GM19372 (cell line): ENCODE results near the gene SORBS2.

ENCODE experiments used
- ATAC-seq: cut with Tn5 transposase; IDR thresholded peaks from one replicate; pipeline ENCODE4 v1.9.1; 2021; ENCODE audit warnings: mild to moderate bottlenecking, low read depth, moderate library complexity; ENCODE audit not compliant: unreplicated experiment

The SORBS2 gene

GRCh38 chr4:185683896-185684295 is 128.1 kb downstream of the SORBS2 start:
- no peak for ATAC-seq

GRCh38 chr4:185683222-185683621 is 128.8 kb downstream of the SORBS2 start:
- ATAC-seq, result no peak

DNA sequence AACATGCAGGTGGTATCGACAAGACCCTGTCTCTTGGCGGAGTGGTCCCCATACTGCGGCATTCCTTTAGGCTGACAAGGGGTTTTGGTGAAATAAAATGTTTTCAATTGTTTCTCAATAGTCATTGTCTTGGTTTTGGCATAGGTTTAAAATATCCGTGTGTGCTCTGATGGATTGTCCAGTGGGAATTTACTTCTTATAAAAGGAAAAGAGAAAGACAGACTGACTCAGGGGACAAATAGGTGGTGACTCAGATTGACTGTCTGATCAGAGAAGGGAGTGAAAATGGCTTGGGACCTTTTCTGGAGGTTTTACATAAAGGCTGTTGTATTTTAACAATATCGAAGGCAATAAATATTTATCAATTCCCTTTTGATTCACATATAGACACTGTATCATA is 129.8 kb downstream of the SORBS2 start:
- no peak for ATAC-seq

- no peak for ATAC-seq
Measured at GRCh38 chr4:185681604-185682003, 130.4 kb downstream of the SORBS2 start.

- no peak for ATAC-seq
Measured at GRCh38 chr4:185680617-185681016, 131.4 kb downstream of the SORBS2 start.

- ATAC-seq, result no peak
Measured at GRCh38 chr4:185679523-185679922, 132.5 kb downstream of the SORBS2 start.

- no peak for ATAC-seq
Measured at GRCh38 chr4:185677637-185678314, 134.2 kb downstream of the SORBS2 start.

DNA sequence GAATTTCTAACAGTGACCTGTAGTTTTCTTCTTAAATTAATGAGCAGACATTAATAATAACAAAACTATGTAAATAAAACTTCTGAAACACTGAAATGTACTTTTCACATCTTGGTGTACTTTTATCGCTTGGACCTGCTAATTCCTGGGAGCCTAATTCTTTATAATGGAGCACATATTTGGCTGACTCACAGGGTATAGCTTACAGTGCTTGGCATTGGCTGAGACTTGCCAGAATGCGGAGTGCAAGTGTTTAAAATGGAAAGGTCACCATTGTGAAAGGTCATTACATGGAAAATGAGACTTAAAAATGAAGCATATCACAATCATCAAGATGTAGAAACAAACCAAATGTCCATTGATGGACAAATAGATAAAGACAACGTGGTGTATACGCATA is 139.4 kb downstream of the SORBS2 start:
- ATAC-seq, result no peak

GRCh38 chr4:185672151-185672550 is 139.8 kb downstream of the SORBS2 start:
- ATAC-seq, result no peak

GRCh38 chr4:185671496-185671895 is 140.5 kb downstream of the SORBS2 start:
- no peak for ATAC-seq

GRCh38 chr4:185671066-185671465 is 140.9 kb downstream of the SORBS2 start:
- no peak for ATAC-seq

- ATAC-seq, result no peak
Measured at GRCh38 chr4:185669288-185669687, 142.7 kb downstream of the SORBS2 start.

- ATAC-seq, result no peak
Measured at GRCh38 chr4:185666156-185666555, 145.8 kb downstream of the SORBS2 start.

- no peak for ATAC-seq
Measured at GRCh38 chr4:185665655-185666054, 146.3 kb downstream of the SORBS2 start.

DNA sequence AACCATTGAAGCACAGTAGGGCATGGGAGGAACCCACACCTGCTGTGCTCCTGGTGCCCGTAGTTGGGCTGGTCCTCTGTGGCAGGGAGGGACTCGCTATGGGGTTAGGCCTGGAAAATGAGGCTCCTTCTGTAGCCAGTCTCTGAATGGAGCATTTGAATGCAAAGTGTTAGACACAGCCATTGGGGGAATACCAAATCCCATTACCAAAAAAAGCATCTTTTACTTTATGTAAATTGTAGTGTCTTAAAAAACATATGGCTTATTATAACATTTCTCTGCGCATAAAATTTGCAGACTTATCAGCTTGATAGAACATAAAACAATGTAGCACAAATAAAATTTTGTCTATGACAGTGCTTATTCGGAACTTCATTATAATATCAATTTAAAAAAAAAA is 147.5 kb downstream of the SORBS2 start:
- ATAC-seq, result no peak

- no peak for ATAC-seq
Measured at GRCh38 chr4:185662030-185662778, 149.8 kb downstream of the SORBS2 start.

GRCh38 chr4:185660340-185660739 is 151.7 kb downstream of the SORBS2 start:
- no peak for ATAC-seq

- ATAC-seq, result no peak
Measured at GRCh38 chr4:185657699-185658098, 154.3 kb downstream of the SORBS2 start.

DNA sequence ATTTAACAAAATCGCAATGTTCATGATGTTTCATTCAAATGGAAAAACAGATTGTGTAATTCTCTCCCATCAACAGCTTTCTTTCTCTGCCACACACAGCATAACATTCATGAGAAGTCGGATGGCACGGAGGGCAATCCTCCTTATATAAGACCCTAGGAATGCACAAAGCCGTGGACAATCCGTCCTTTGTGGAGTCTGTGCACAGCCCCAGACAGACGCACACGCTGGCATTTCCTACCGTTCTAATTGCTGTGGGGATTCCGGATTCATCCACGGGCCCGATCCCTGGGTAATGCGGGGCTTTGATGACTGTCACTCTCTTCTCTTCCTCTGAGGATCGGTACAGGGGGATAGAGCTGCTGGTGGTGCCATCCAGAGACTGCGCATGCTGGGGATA is 154.8 kb downstream of the SORBS2 start:
- no peak for ATAC-seq

GRCh38 chr4:185656467-185656931 is 155.5 kb downstream of the SORBS2 start:
- no peak for ATAC-seq

DNA sequence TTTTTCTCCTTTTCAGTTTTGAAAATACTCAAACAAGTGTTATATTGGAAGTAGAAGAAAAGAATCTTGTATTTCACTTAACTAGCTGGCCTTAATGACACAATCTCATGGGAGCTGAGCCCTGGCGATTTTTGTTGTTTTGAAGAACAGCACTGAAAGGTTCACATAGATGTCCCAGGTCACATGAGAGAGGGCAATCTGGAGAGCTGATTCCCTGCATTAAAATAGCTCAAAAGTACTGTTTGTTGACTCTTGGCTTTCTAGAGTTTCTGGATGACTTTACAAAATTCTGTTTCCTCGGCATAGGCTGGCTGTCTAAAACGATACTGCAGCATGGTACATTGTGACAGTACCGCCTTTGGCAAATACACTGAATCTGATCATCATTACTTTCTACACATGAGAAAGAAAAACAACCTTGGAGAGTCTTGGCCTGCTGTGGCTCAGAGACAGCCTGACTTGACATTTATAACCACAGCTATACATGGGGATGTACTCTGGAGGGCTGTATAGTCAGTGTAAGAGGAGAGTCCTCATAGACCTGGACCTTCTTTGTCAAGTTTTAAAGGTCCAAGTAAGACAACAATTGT is 156.9 kb downstream of the SORBS2 start:
- no peak for ATAC-seq

GRCh38 chr4:185654311-185654710 is 157.7 kb downstream of the SORBS2 start:
- ATAC-seq, result no peak
